Suprapubic skin (tissue), 4 donors: ENCODE results near the gene PASD1. TPM values are rescaled to one million over a fixed set of nuclear protein-coding genes. Genes with fewer than 3 reads are reported as not detected.
"Not testable (repeated sequence)": the region's sequence is repeated elsewhere in the genome, so short reads cannot be mapped to it uniquely, and the experiment has no call there.

Experiments used
- DNase-seq, 2 donors: peaks; one replicate each; pipeline ENCODE4 v3.0.0-alpha.2; 2019; ENCODE audit warnings: low spot score in 2 of 2
- H3K27ac ChIP-seq: fragments of 200-600 bp; sonication (generic); one replicate; pipeline ENCODE4 v1.5.1; 2019
- H3K27me3 ChIP-seq: fragments of 200-600 bp; sonication (generic); one replicate; pipeline ENCODE4 v1.5.1; 2019
- H3K36me3 ChIP-seq: fragments of 200-600 bp; sonication (generic); one replicate; pipeline ENCODE4 v1.5.1; 2019
- H3K4me1 ChIP-seq: fragments of 200-600 bp; sonication (generic); one replicate; pipeline ENCODE4 v1.5.1; 2019
- H3K4me3 ChIP-seq: fragments of 200-600 bp; sonication (generic); one replicate; pipeline ENCODE4 v1.5.1; 2019; ENCODE audit warnings: mild to moderate bottlenecking
- H3K9me3 ChIP-seq: fragments of 200-600 bp; sonication (generic); one replicate; pipeline ENCODE4 v1.5.1; 2019
- CTCF ChIP-seq, 2 donors: fragments of 200-600 bp in 1 of 2; fragments of 450-650 bp in 1 of 2; sonication (generic) in 1 of 2; IDR thresholded peaks; one replicate each; pipeline ENCODE4 v1.5.1; 2016 to 2019; ENCODE audit warnings: antibody characterized with exemption in 2 of 2, mild to moderate bottlenecking in 1 of 2, moderate library complexity in 1 of 2
- EP300 ChIP-seq: sonication (generic); formaldehyde crosslinking; IDR thresholded peaks from one replicate; pipeline ENCODE4 v1.6.1; 2017; ENCODE audit warnings: antibody characterized with exemption
- POLR2A ChIP-seq, 2 donors: fragments of 450-650 bp; IDR thresholded peaks; one replicate each; pipeline ENCODE4 v1.6.1; 2017; ENCODE audit warnings: antibody characterized with exemption in 2 of 2, mild to moderate bottlenecking in 2 of 2, moderate library complexity in 2 of 2
- POLR2AphosphoS5 ChIP-seq, 3 donors: sonication (generic); formaldehyde crosslinking; IDR thresholded peaks; one replicate each; pipeline ENCODE4 v1.6.1; 2017; ENCODE audit warnings: antibody characterized with exemption in 3 of 3
- WGBS: methylation state at CpG from one replicate; pipeline ENCODE4 v1.1.5; 2018; 5-methylcytosine and 5-hydroxymethylcytosine counted together
- total RNA-seq, 4 donors: library from RNA; depleted of rRNA; stranded (reverse); fragments of >200 nt; gene quantifications; one replicate each; pipeline ENCODE4 v1.1.0, GENCODE V29; 2016

PASD1 gene
- total RNA-seq, 4 donors from 2014 or later = not detected

- peak within 1 kb of the TSS; percentile 44 for H3K4me3 ChIP-seq
- peaks cover 7% of the 10 kb centered on the region for H3K27me3 ChIP-seq
- DNase-seq = no peak
- peaks cover 4% of the 10 kb centered on the region for H3K4me1 ChIP-seq
- H3K9me3 ChIP-seq = no peaks in the 10 kb centered on the region
- TF ChIP-seq EP300 (no peak), POLR2AphosphoS5 (IDR thresholded peaks at IDR 0.05) (no peak), POLR2A (IDR thresholded peaks at IDR 0.05) (no peak), CTCF (IDR thresholded peaks at IDR 0.05) (no peak)
- no peaks in the 10 kb centered on the region for H3K36me3 ChIP-seq
- 42% methylated on average over 32 of the region's 100 CpGs for WGBS
- peak within 1 kb of the TSS; percentile 56 for H3K27ac ChIP-seq
Observed at GRCh38 chrX:151694661-151695582, 131.4 kb downstream of the PASD1 start, which contains the start of gene PRRG3. Gene PRRG3, plus strand, starts transcription at chrX:151695458. Its CDS starts 3,357 bp downstream, at chrX:151698815.

GRCh38 chrX:151695583-151696340 lies 132.3 kb downstream of the PASD1 start:
- peaks cover 4% of the 10 kb centered on the region for H3K4me1 ChIP-seq
- no peaks in the 10 kb centered on the region for H3K9me3 ChIP-seq
- peak overlapping the region; percentile 56 for H3K27ac ChIP-seq
- H3K4me3 ChIP-seq = peak overlapping the region; percentile 44
- WGBS = 58% methylated on average over 19 of the region's 19 CpGs
- no peaks in the 10 kb centered on the region for H3K36me3 ChIP-seq
- no peak for DNase-seq
- H3K27me3 ChIP-seq = peaks cover 7% of the 10 kb centered on the region
- TF ChIP-seq CTCF (IDR thresholded peaks at IDR 0.05) (no peak), EP300 (no peak), POLR2AphosphoS5 (IDR thresholded peaks at IDR 0.05) (no peak), POLR2A (IDR thresholded peaks at IDR 0.05) (no peak)

GRCh38 chrX:151697082-151697481 lies 133.6 kb downstream of the PASD1 start:
- 80% methylated on average over 8 of the region's 8 CpGs for WGBS
- H3K27me3 ChIP-seq, H3K4me1 ChIP-seq, DNase-seq, H3K9me3 ChIP-seq, H3K4me3 ChIP-seq, H3K36me3 ChIP-seq: not testable (repeated sequence)
- H3K27ac ChIP-seq = peak overlapping the region; percentile 15

DNA sequence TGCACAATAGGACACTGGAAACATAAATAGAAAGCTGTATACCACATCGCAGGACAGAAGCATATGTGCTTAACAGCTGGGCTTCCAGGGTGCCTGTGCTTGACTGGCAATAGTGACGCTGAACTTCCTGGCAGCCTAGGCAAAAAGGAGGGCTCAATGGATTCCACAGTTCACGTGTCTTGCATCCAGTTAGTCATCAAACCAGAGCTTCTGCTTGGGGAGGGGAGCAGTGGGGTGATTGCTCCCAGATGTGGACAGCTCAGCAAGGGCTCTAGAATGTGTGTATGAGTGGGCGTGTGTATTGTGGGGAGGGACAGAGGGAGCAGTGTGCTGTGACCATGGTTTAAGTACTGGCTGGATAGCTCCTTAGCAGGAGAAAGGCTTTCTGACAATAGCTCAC lies 134.0 kb downstream of the PASD1 start:
- Histone ChIP-seq H3K36me3 (no peaks in the 10 kb centered on the region), H3K9me3 (no peaks in the 10 kb centered on the region), H3K27ac (peak overlapping the region; percentile 15), H3K27me3 (peaks cover 7% of the 10 kb centered on the region), H3K4me3 (no peak overlapping the region), H3K4me1 (peaks cover 4% of the 10 kb centered on the region)
- no peak for DNase-seq
- TF ChIP-seq CTCF (IDR thresholded peaks at IDR 0.05) (no peak), POLR2AphosphoS5 (IDR thresholded peaks at IDR 0.05) (peak in 1 of 3 donors; percentile 5), POLR2A (IDR thresholded peaks at IDR 0.05) (no peak)
- 52% methylated on average over 4 of the region's 4 CpGs for WGBS

DNA sequence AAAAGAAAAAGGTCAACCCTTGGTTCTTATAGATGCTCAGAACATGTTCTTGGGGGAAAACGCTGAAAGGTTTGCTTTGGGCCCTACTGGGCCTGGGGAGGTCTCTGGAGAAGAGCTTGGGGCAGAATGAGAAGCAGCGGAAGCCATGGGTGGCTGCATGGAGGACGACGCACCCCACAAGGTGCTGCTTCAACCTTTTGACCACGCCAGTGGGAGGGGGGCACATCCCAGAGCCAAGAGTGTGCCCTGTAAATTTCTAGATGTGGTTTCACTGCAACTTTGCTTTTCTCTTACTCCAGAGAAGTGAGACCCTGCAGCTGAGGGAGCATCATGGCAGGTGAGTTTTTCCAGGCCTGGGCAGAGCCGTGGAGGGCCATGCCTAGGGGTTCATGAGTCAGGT lies 135.0 kb downstream of the PASD1 start:
- Histone ChIP-seq H3K27ac (no peak overlapping the region), H3K36me3 (no peaks in the 10 kb centered on the region), H3K4me3 (no peak overlapping the region), H3K9me3 (no peaks in the 10 kb centered on the region), H3K4me1 (peaks cover 4% of the 10 kb centered on the region), H3K27me3 (peaks cover 7% of the 10 kb centered on the region)
- no peak for DNase-seq
- TF ChIP-seq POLR2A (IDR thresholded peaks at IDR 0.05) (no peak), POLR2AphosphoS5 (IDR thresholded peaks at IDR 0.05) (no peak), CTCF (IDR thresholded peaks at IDR 0.05) (no peak), EP300 (no peak)
- 84% methylated on average over 6 of the region's 6 CpGs for WGBS
